MV-4-11 (cell line): ENCODE results near the gene TTC27.
"Not testable (repeated sequence)": the region's sequence is repeated elsewhere in the genome, so short reads cannot be mapped to it uniquely, and the experiment has no call there.

ENCODE experiments used
- DNase-seq: peaks from one replicate; lab custom pipeline; 2025; lab: John Stamatoyannopoulos, UW

The TTC27 gene

GRCh38 chr2:32851777-32852439 is 224.1 kb downstream of the TTC27 start:
- DNase-seq, result no peak

- DNase-seq, result no peak
Measured at GRCh38 chr2:32852856-32853255, 225.0 kb downstream of the TTC27 start.

GRCh38 chr2:32856891-32857290 is 229.0 kb downstream of the TTC27 start:
- DNase-seq, result no peak

- DNase-seq, result no peak
Measured at GRCh38 chr2:32858713-32859112, 230.9 kb downstream of the TTC27 start.

GRCh38 chr2:32860385-32860784 is 232.5 kb downstream of the TTC27 start:
- DNase-seq, result no peak

GRCh38 chr2:32862269-32863055 is 234.6 kb downstream of the TTC27 start:
- peak; percentile 47 for DNase-seq

- DNase-seq, result no peak
Measured at GRCh38 chr2:32863326-32863725, 235.5 kb downstream of the TTC27 start.

GRCh38 chr2:32863803-32864202 is 236.0 kb downstream of the TTC27 start:
- no peak for DNase-seq

GRCh38 chr2:32864334-32865111 is 236.7 kb downstream of the TTC27 start:
- DNase-seq, result no peak

GRCh38 chr2:32865399-32866068 is 237.7 kb downstream of the TTC27 start:
- no peak for DNase-seq

GRCh38 chr2:32866462-32866861 is 238.6 kb downstream of the TTC27 start:
- not testable (repeated sequence) for DNase-seq
